MCF 10A (cell line): ENCODE measurements around the gene EFCC1. TPM values are rescaled to one million over a fixed set of nuclear protein-coding genes. Genes with fewer than 3 reads are reported as not detected.

ENCODE experiments used
- BruUV-seq: library from RNA; stranded (reverse); fragments of 400-500 nt; replicated peaks from 2 replicates; lab custom pipeline; 2021; lab: Mats Ljungman, UMichigan
- CTCF ChIA-PET: fragments of 300-600 bp; sonication (Branson Sonifier 250); formaldehyde crosslinking; extraction: SDS; loops from one replicate; lab custom pipeline; 2021; ENCODE audit warnings: antibody characterized with exemption, inconsistent platforms; lab: Yijun Ruan, JAX
- POLR2A ChIA-PET: fragments of 300-600, 350-650 bp; sonication (Branson Sonifier 250); formaldehyde crosslinking; extraction: SDS; loops from one replicate; lab custom pipeline; 2020; ENCODE audit warnings: antibody characterized with exemption, inconsistent platforms; lab: Yijun Ruan, JAX
- DNase-seq: peaks from one replicate; pipeline ENCODE4 v3.0.0-alpha.2; 2018; ENCODE audit not compliant: unreplicated experiment
- H3K27ac Mint-ChIP-seq: one replicate; pipeline ENCODE4 v1.8.0; 2022; ENCODE audit warnings: mild to moderate bottlenecking, low read depth, mixed read lengths; ENCODE audit not compliant: unreplicated experiment
- H3K27me3 Mint-ChIP-seq: one replicate; pipeline ENCODE4 v1.8.0; 2022; ENCODE audit warnings: mixed read lengths; ENCODE audit not compliant: insufficient read depth, unreplicated experiment
- H3K36me3 Mint-ChIP-seq: one replicate; pipeline ENCODE4 v1.8.0; 2022; ENCODE audit warnings: mild to moderate bottlenecking, moderate library complexity, mixed read lengths; ENCODE audit not compliant: insufficient read depth, unreplicated experiment
- H3K4me1 Mint-ChIP-seq: one replicate; pipeline ENCODE4 v1.8.0; 2022; ENCODE audit warnings: mixed read lengths; ENCODE audit not compliant: insufficient read depth, unreplicated experiment
- H3K4me3 Mint-ChIP-seq: one replicate; pipeline ENCODE4 v1.8.0; 2022; ENCODE audit warnings: mild to moderate bottlenecking, moderate library complexity, mixed read lengths; ENCODE audit not compliant: unreplicated experiment
- H3K9me3 Mint-ChIP-seq: one replicate; pipeline ENCODE4 v1.8.0; 2022; ENCODE audit warnings: mixed read lengths; ENCODE audit not compliant: unreplicated experiment
- CTCF ChIP-seq: fragments of 200-600 bp; IDR thresholded peaks from one replicate; pipeline ENCODE4 v1.8.0; 2022; ENCODE audit warnings: antibody characterized with exemption, mild to moderate bottlenecking; ENCODE audit not compliant: unreplicated experiment
- intact Hi-C: fragments of 100-400 bp; cut with micrococcal nuclease; formaldehyde crosslinking; loops from 2 replicates; pipeline ENCODE4 v1.14.1; 2022
- total RNA-seq: library from RNA; stranded (reverse); gene quantifications from 2 replicates; pipeline ENCODE4 v1.2.3, GENCODE V29; 2022

Gene EFCC1
- total RNA-seq, 1 experiment from 2014 or later, result not detected

GRCh38 chr3:128971421-128972100, 29.5 kb upstream of the EFCC1 start:
- POLR2A ChIA-PET, result interaction anchor here (1.3 to 2.6 kb wide), 2 partner anchors 150 to 191 kb away, joined by 4 to 17 read pairs; partner anchors contain the start of gene RAB43
- Mint-ChIP-seq H3K4me3 (no peak overlapping the region), H3K27me3 (no peaks in the 10 kb centered on the region), H3K36me3 (no peaks in the 10 kb centered on the region), H3K4me1 (no peaks in the 10 kb centered on the region), H3K27ac (no peak overlapping the region), H3K9me3 (no peaks in the 10 kb centered on the region)
- no TSS peak for BruUV-seq
- CTCF ChIA-PET, result interaction anchor here (0.6 to 4.4 kb wide), 34 partner anchors 10 to 586 kb away, joined by 3 to 61 read pairs (median 7); partner anchors contain the start of genes CFAP92, COPG1, GP9 and RAB43
- peak; percentile 28 for DNase-seq
- TF ChIP-seq CTCF, result no peak
- intact Hi-C loops, result loop anchor here (2.0 kb wide), 3 partner anchors 45 to 273 kb away; no protein-coding TSS in a partner anchor

GRCh38 chr3:128973988-128974564, 27.0 kb upstream of the EFCC1 start:
- intact Hi-C loops, result no loop called here
- ChIA-PET POLR2A (no interaction called here), CTCF (interaction anchor here (0.9 to 1.0 kb wide), 2 partner anchors 16 to 80 kb away, joined by 3 to 4 read pairs; no protein-coding TSS in a partner anchor)
- Mint-ChIP-seq H3K9me3 (no peaks in the 10 kb centered on the region), H3K4me1 (no peaks in the 10 kb centered on the region), H3K36me3 (no peaks in the 10 kb centered on the region), H3K4me3 (no peak overlapping the region), H3K27me3 (no peaks in the 10 kb centered on the region), H3K27ac (no peak overlapping the region)
- no TSS peak for BruUV-seq
- TF ChIP-seq CTCF, result no peak
- DNase-seq, result no peak

- no peaks in the 10 kb centered on the region for H3K36me3 Mint-ChIP-seq
- H3K27me3 Mint-ChIP-seq, result peaks cover 1% of the 10 kb centered on the region
- TF ChIP-seq CTCF, result no peak
- H3K4me1 Mint-ChIP-seq, result no peaks in the 10 kb centered on the region
- CTCF ChIA-PET, result no interaction called here
- intact Hi-C loops, result no loop called here
- POLR2A ChIA-PET, result no interaction called here
- no peaks in the 10 kb centered on the region for H3K9me3 Mint-ChIP-seq
- no peak overlapping the region for H3K27ac Mint-ChIP-seq
- H3K4me3 Mint-ChIP-seq, result no peak overlapping the region
- BruUV-seq, result no TSS peak
- DNase-seq, result no peak
Measured at GRCh38 chr3:128975276-128975675, 25.8 kb upstream of the EFCC1 start.

GRCh38 chr3:128983293-128984069, 17.6 kb upstream of the EFCC1 start:
- no peak for TF ChIP-seq CTCF
- H3K36me3 Mint-ChIP-seq, result no peaks in the 10 kb centered on the region
- ChIA-PET CTCF (interaction anchor here (0.7 to 4.4 kb wide), 2 partner anchors 12 to 261 kb away, joined by 3 to 55 read pairs; no protein-coding TSS in a partner anchor), POLR2A (interaction anchor here (0.6 kb wide), 1 partner anchor 140 kb away, joined by 3 read pairs; no protein-coding TSS in a partner anchor)
- peaks cover 9% of the 10 kb centered on the region for H3K4me1 Mint-ChIP-seq
- H3K4me3 Mint-ChIP-seq, result no peak overlapping the region
- no TSS peak for BruUV-seq
- DNase-seq, result no peak
- no peak overlapping the region for H3K27ac Mint-ChIP-seq
- peaks cover 10% of the 10 kb centered on the region for H3K27me3 Mint-ChIP-seq
- H3K9me3 Mint-ChIP-seq, result no peaks in the 10 kb centered on the region
- intact Hi-C loops, result no loop called here
